Keratinocyte (primary cell): ENCODE measurements around the gene MTMR3. TPM values are rescaled to one million over a fixed set of nuclear protein-coding genes. Genes with fewer than 3 reads are reported as not detected.

ENCODE experiments used
- DNase-seq: peaks from one replicate; pipeline ENCODE4 v3.0.0-alpha.2; 2011; ENCODE audit warnings: low read depth, missing footprints, low spot score
- FAIRE-seq: peaks from 2 replicates; lab custom pipeline; 2011; peaks lifted over from hg19 to GRCh38; lab: Jason Lieb, UNC
- H2AFZ ChIP-seq: 2 replicates; pipeline ENCODE4 v1.6.0; 2012; ENCODE audit warnings: low read length, control low read depth, inconsistent platforms; ENCODE audit not compliant: control insufficient read depth
- H3K27ac ChIP-seq: 2 replicates; pipeline ENCODE4 v1.5.1; 2011; ENCODE audit warnings: low read length; ENCODE audit not compliant: control insufficient read depth, insufficient read depth
- H3K27me3 ChIP-seq: 3 replicates; pipeline ENCODE4 v1.6.0; 2011; ENCODE audit warnings: low read length; ENCODE audit not compliant: control insufficient read depth, insufficient read depth; ENCODE audit errors: extremely low read depth
- H3K36me3 ChIP-seq, 2 experiments: 2 replicates in 1 of 2; 3 replicates in 1 of 2; pipeline ENCODE4 v1.5.1; 2011; ENCODE audit warnings: low read length in 2 of 2, mild to moderate bottlenecking in 1 of 2; ENCODE audit not compliant: control insufficient read depth in 2 of 2, insufficient read depth in 2 of 2; ENCODE audit errors: extremely low read depth in 1 of 2
- H3K4me1 ChIP-seq: 3 replicates; pipeline ENCODE4 v1.5.1; 2011; ENCODE audit warnings: low read length; ENCODE audit not compliant: control insufficient read depth, insufficient read depth; ENCODE audit errors: extremely low read depth
- H3K4me2 ChIP-seq: 3 replicates; pipeline ENCODE4 v1.6.0; 2011; ENCODE audit warnings: low read depth, low read length; ENCODE audit not compliant: control insufficient read depth, insufficient read depth; ENCODE audit errors: extremely low read depth
- H3K4me3 ChIP-seq, 3 experiments: fragments of 200-600 bp in 1 of 3; sonication (generic) in 1 of 3; 2 replicates in 2 of 3; 3 replicates in 1 of 3; pipeline ENCODE4 v1.5.1; 2011 to 2016; ENCODE audit warnings: low read length in 3 of 3, mild to moderate bottlenecking in 3 of 3, control low read depth in 2 of 3, inconsistent platforms in 1 of 3, low read depth in 1 of 3, mixed read lengths in 1 of 3, mixed run types in 1 of 3, moderate library complexity in 1 of 3; ENCODE audit not compliant: control insufficient read depth in 2 of 3, insufficient read depth in 2 of 3; ENCODE audit errors: extremely low read depth in 1 of 3
- H3K79me2 ChIP-seq: 2 replicates; pipeline ENCODE4 v1.6.0; 2012; ENCODE audit warnings: low read length; ENCODE audit not compliant: control insufficient read depth, insufficient read depth
- H3K9ac ChIP-seq: 3 replicates; pipeline ENCODE4 v1.6.0; 2011; ENCODE audit warnings: low read length; ENCODE audit not compliant: control insufficient read depth, insufficient read depth; ENCODE audit errors: extremely low read depth
- H3K9me1 ChIP-seq: 3 replicates; pipeline ENCODE4 v1.6.0; 2011; ENCODE audit warnings: low read length; ENCODE audit not compliant: control insufficient read depth, insufficient read depth; ENCODE audit errors: extremely low read depth
- H3K9me3 ChIP-seq: 2 replicates; pipeline ENCODE4 v1.5.1; 2012; ENCODE audit warnings: low read depth, low read length; ENCODE audit not compliant: control insufficient read depth
- H4K20me1 ChIP-seq: 3 replicates; pipeline ENCODE4 v1.6.0; 2011; ENCODE audit warnings: low read length; ENCODE audit not compliant: control insufficient read depth, insufficient read depth; ENCODE audit errors: extremely low read depth
- CTCF ChIP-seq, 3 experiments: IDR thresholded peaks in 1 of 3; conservative IDR thresholded peaks in 1 of 3; optimal IDR thresholded peaks in 1 of 3; 2 replicates in 2 of 3; 3 replicates in 1 of 3; pipeline versions ENCODE3 to v1.5.1; 2011; ENCODE audit warnings: low read length in 3 of 3, mild to moderate bottlenecking in 3 of 3, moderate library complexity in 2 of 3, control low read depth in 1 of 3, inconsistent platforms in 1 of 3; ENCODE audit not compliant: insufficient read depth in 2 of 3; ENCODE audit errors: extremely low read depth in 1 of 3
- EZH2 ChIP-seq: IDR thresholded peaks from one replicate; pipeline ENCODE4 v1.6.1; 2012; ENCODE audit warnings: inconsistent platforms, mild to moderate bottlenecking, low read length, moderate library complexity
- dilution Hi-C: fragments of 300-500 bp; cut with MboI; formaldehyde crosslinking; loops from one replicate; pipeline ENCODE4 v1.7.0; 2020; ENCODE audit warnings: low sequenced_read_pairs; ENCODE audit not compliant: extremely low pct_ligation_motif_present
- polyA plus RNA-seq, 5 experiments: library from polyadenylated mRNA; depleted of rRNA in 3 of 5; stranded (reverse) in 3 of 5; stranded (forward) in 1 of 5; unstranded in 1 of 5; fragments of >200 nt; gene quantifications; 1 replicate in 1 of 5; 2 replicates in 3 of 5; 3 replicates in 1 of 5; pipeline versions ENCODE4 v1.2.1 to v1.2.3, GENCODE V29; 2011 to 2012; ENCODE audit warnings: missing spikeins in 2 of 5, low read depth in 1 of 5, low replicate concordance in 1 of 5

The MTMR3 gene
- polyA plus RNA-seq, 1 donor (not counting 4 experiments of a cell fraction or from before 2014, with no cell fraction given), result 16.5 TPM

DNA sequence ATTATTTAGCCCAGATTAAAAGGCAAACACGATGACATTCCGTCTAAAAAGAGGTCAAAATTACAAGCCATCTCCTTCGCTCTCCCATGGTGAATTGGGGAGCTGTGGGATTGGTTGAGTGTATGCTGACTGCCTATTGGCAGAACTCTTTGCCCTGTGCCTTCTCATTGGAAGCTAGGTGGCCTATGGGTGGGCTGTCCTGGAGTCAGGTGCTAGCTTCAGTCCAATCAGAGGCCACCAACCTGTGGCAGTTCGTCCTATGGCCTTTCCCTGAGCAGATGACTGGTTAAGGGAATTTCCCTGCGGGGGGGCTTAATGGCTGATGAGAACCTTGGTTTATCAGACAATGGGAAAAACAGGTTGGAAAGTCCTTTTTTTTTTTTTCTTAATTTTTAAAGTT is 3.2 kb upstream of the MTMR3 start:
- dilution Hi-C loops, result no loop called here

GRCh38 chr22:29882716-29883044 is 294 bp upstream of the MTMR3 start:
- Histone ChIP-seq H3K4me2 (peak overlapping the region; percentile 62), H3K27me3 (no peaks in the 10 kb centered on the region), H3K4me3 (peak overlapping the region in 1 of 3 experiments; percentile 96), H3K4me1 (peaks cover 20% of the 10 kb centered on the region), H3K36me3 (no peaks in the 10 kb centered on the region), H3K9me1 (no peaks in the 10 kb centered on the region), H2AFZ (no peak overlapping the region), H3K27ac (no peak overlapping the region), H4K20me1 (no peaks in the 10 kb centered on the region), H3K9ac (no peak overlapping the region), H3K9me3 (no peaks in the 10 kb centered on the region), H3K79me2 (peaks cover 43% of the 10 kb centered on the region)
- TF ChIP-seq CTCF (optimal IDR thresholded peaks at IDR 0.05 in 1 of 3, IDR thresholded peaks at IDR 0.05 in 1 of 3, conservative IDR thresholded peaks at IDR 0.05 in 1 of 3; ENCODE audit: extremely low read depth in 1 of 3, insufficient read depth in 2 of 3, low read length in 3 of 3), result no peak
- TF ChIP-seq EZH2, result no peak
- DNase-seq, result no peak
- dilution Hi-C loops, result no loop called here
- FAIRE-seq, result no peak

More for the DNA sequence above, 3.2 kb upstream of the MTMR3 start:
- Histone ChIP-seq H3K4me2 (no peak overlapping the region), H3K36me3 (no peaks in the 10 kb centered on the region), H3K79me2 (peaks cover 16% of the 10 kb centered on the region), H4K20me1 (no peaks in the 10 kb centered on the region), H3K4me3 (no peak overlapping the region), H3K27ac (no peak overlapping the region), H3K27me3 (no peaks in the 10 kb centered on the region), H3K9ac (no peak overlapping the region), H3K9me1 (no peaks in the 10 kb centered on the region), H2AFZ (no peak overlapping the region), H3K9me3 (no peaks in the 10 kb centered on the region), H3K4me1 (peaks cover 8% of the 10 kb centered on the region)
- FAIRE-seq (no peak), DNase-seq (no peak)
- TF ChIP-seq EZH2 (no peak), CTCF (optimal IDR thresholded peaks at IDR 0.05 in 1 of 3, IDR thresholded peaks at IDR 0.05 in 1 of 3, conservative IDR thresholded peaks at IDR 0.05 in 1 of 3; ENCODE audit: extremely low read depth in 1 of 3, insufficient read depth in 2 of 3, low read length in 3 of 3) (no peak)
